Measurements from ENCODE around the gene SH3BP4.

GRCh38 chr2:235078914-235079472, 127.2 kb downstream of the SH3BP4 start:
- TF ChIP-seq, protein P1, sequence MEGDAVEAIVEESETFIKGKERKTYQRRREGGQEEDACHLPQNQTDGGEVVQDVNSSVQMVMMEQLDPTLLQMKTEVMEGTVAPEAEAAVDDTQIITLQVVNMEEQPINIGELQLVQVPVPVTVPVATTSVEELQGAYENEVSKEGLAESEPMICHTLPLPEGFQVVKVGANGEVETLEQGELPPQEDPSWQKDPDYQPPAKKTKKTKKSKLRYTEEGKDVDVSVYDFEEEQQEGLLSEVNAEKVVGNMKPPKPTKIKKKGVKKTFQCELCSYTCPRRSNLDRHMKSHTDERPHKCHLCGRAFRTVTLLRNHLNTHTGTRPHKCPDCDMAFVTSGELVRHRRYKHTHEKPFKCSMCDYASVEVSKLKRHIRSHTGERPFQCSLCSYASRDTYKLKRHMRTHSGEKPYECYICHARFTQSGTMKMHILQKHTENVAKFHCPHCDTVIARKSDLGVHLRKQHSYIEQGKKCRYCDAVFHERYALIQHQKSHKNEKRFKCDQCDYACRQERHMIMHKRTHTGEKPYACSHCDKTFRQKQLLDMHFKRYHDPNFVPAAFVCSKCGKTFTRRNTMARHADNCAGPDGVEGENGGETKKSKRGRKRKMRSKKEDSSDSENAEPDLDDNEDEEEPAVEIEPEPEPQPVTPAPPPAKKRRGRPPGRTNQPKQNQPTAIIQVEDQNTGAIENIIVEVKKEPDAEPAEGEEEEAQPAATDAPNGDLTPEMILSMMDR (IDR thresholded peaks at IDR 0.05), result no peak
- no peak for TF ChIP-seq POLR2A (IDR thresholded peaks at IDR 0.05)
